Mammary epithelial cell (primary cell): ENCODE data around the gene TNFRSF11A.

ENCODE experiments used
- CTCF ChIP-seq, 2 donors: IDR thresholded peaks in 1 of 2; conservative IDR thresholded peaks in 1 of 2; 2 replicates each; pipeline ENCODE4 v1.5.1; 2011 to 2012; ENCODE audit warnings: inconsistent platforms in 2 of 2, low read length in 2 of 2, mild to moderate bottlenecking in 2 of 2, control low read depth in 1 of 2, low read depth in 1 of 2; ENCODE audit not compliant: insufficient read depth in 1 of 2; ENCODE audit errors: extremely low read depth in 1 of 2
- EZH2 ChIP-seq: IDR thresholded peaks from 2 replicates; pipeline ENCODE4 v1.6.1; 2012; ENCODE audit warnings: low read length, inconsistent platforms, borderline replicate concordance

- TF ChIP-seq CTCF (conservative IDR thresholded peaks at IDR 0.05 in 1 of 2, IDR thresholded peaks at IDR 0.05 in 1 of 2; ENCODE audit: extremely low read depth in 1 of 2, insufficient read depth in 1 of 2, low read depth in 1 of 2, low read length in 2 of 2), result no peak
- TF ChIP-seq EZH2, result no peak
Observed at GRCh38 chr18:62438866-62439265, 113.8 kb downstream of the TNFRSF11A start.
